CD4-positive, alpha-beta T cell (primary cell): Measurements from ENCODE around the gene ARHGAP27. TPM values are rescaled to one million over a fixed set of nuclear protein-coding genes. Genes with fewer than 3 reads are reported as not detected.
"Not testable (repeated sequence)": the region's sequence is repeated elsewhere in the genome, so short reads cannot be mapped to it uniquely, and the experiment has no call there.

Experiments
- ATAC-seq: fragments of 200-7000 bp; cut with Tn5 transposase; one replicate; pipeline ENCODE4 v1.10.0; 2022; ENCODE audit warnings: mild to moderate bottlenecking; ENCODE audit not compliant: poor library complexity
- CTCF ChIA-PET: fragments of 350-600 bp; sonication (Branson Sonifier 250); formaldehyde crosslinking; loops from one replicate; lab custom pipeline; 2021; ENCODE audit warnings: antibody characterized with exemption, inconsistent platforms; lab: Charles Lee
- POLR2A ChIA-PET: fragments of 350-600 bp; sonication (Branson Sonifier 250); formaldehyde crosslinking; loops from one replicate; lab custom pipeline; 2021; ENCODE audit warnings: antibody characterized with exemption, inconsistent platforms; lab: Charles Lee
- DNase-seq, 14 experiments: peaks; one replicate each; pipeline ENCODE4 v3.0.0-alpha.2; 2013 to 2020; ENCODE audit warnings: mixed read lengths in 2 of 14
- H3K27ac ChIP-seq, 2 donors: one replicate each; pipeline versions ENCODE4 v1.5.1 to v1.7.0; 2013; ENCODE audit warnings: low read length in 2 of 2, low read depth in 1 of 2, mild to moderate bottlenecking in 1 of 2
- H3K27me3 ChIP-seq, 2 experiments: 1 replicate in 1 of 2; 2 replicates in 1 of 2; pipeline versions ENCODE4 v1.6.1 to v1.7.0; 2013; ENCODE audit warnings: low read length in 2 of 2, control low read depth in 1 of 2, mild to moderate bottlenecking in 1 of 2, moderate library complexity in 1 of 2; ENCODE audit not compliant: insufficient read depth in 2 of 2, control insufficient read depth in 1 of 2
- H3K36me3 ChIP-seq: one replicate; pipeline ENCODE4 v1.6.1; 2013; ENCODE audit warnings: low read length, control low read depth; ENCODE audit not compliant: insufficient read depth
- H3K4me1 ChIP-seq: one replicate; pipeline ENCODE4 v1.6.1; 2013; ENCODE audit warnings: low read length, control low read depth; ENCODE audit not compliant: insufficient read depth
- H3K4me3 ChIP-seq: one replicate; pipeline ENCODE4 v1.5.1; 2013; ENCODE audit warnings: mild to moderate bottlenecking, low read length, moderate library complexity
- H3K9me3 ChIP-seq, 2 experiments: 1 replicate in 1 of 2; 2 replicates in 1 of 2; pipeline versions ENCODE4 v1.6.1 to v1.7.0; 2013; ENCODE audit warnings: low read length in 2 of 2, mild to moderate bottlenecking in 2 of 2, control low read depth in 1 of 2, moderate library complexity in 1 of 2; ENCODE audit not compliant: control insufficient read depth in 1 of 2, insufficient read depth in 1 of 2
- H3K27ac Mint-ChIP-seq: one replicate; pipeline ENCODE4 v1.8.0; 2020; ENCODE audit warnings: mixed read lengths
- H3K27me3 Mint-ChIP-seq: one replicate; pipeline ENCODE4 v1.8.0; 2021; ENCODE audit warnings: mixed read lengths
- H3K36me3 Mint-ChIP-seq: one replicate; pipeline ENCODE4 v1.8.0; 2021; ENCODE audit warnings: low read depth, mixed read lengths
- H3K4me1 Mint-ChIP-seq: one replicate; pipeline ENCODE4 v1.8.0; 2021; ENCODE audit warnings: low read depth, mixed read lengths
- H3K4me3 Mint-ChIP-seq: one replicate; pipeline ENCODE4 v1.8.0; 2020; ENCODE audit warnings: mild to moderate bottlenecking, mixed read lengths
- H3K9me3 Mint-ChIP-seq: one replicate; pipeline ENCODE4 v1.8.0; 2020; ENCODE audit warnings: mixed read lengths
- intact Hi-C, 2 experiments: fragments of 100-400 bp; cut with DNase I in 1 of 2; cut with micrococcal nuclease in 1 of 2; formaldehyde crosslinking; loops; one replicate each; pipeline versions ENCODE4 v1.15.1 to v1.9.0; 2023 to 2025; cut with DNase I, micrococcal nuclease
- total RNA-seq, 174 experiments: library from RNA in 2 of 174; stranded (reverse) in 2 of 174; gene quantifications; one replicate each; pipeline ENCODE4 v1.2.3 and lab custom pipeline; 2021 to 2026
- TF ChIP-seq, protein P1 (sequence below): fragments of 200-600 bp; IDR thresholded peaks from one replicate; pipeline ENCODE4 v1.8.0; 2022; ENCODE audit warnings: antibody characterized with exemption, mild to moderate bottlenecking

The ARHGAP27 gene
- total RNA-seq, 2 experiments from 2014 or later = 33.3 to 35.2 TPM

DNA sequence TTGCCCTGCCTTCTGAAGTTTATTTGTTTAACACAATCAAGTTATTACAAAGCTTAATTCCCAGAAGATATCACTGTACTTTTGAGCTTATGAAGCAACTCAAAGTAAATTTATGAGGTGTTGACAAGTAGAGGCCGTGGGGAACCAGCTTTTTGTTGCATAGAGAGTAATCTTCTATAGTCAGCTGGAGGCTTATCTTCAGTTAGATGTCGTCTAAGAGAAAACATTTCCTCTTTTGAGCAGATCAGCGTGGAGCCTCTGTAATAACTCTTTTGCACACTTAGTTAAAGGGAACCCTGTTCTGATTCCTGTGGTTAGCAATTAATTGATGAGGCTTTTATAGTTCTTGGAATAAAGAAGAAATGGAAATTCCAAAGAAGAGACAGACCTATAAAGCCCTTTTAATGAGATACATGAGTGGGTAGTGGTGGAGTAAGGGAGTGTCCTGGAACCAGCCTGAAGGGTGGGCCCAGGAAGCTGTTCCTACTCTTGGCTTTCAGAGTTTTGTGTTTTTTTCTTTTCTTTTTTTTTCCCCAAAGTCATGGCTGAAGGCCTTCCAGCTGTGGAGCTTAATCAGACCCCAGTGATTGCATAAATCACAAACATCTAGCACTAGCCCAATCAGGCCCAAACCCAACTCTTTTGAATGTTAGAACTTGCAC lies 87.0 kb downstream of the ARHGAP27 start:
- Mint-ChIP-seq H3K4me1 (no peaks in the 10 kb centered on the region), H3K4me3 (no peak overlapping the region), H3K27ac (no peak overlapping the region), H3K27me3 (no peaks in the 10 kb centered on the region), H3K9me3 (no peaks in the 10 kb centered on the region), H3K36me3 (no peaks in the 10 kb centered on the region)
- Histone ChIP-seq H3K27me3 (no peaks in the 10 kb centered on the region), H3K4me1 (no peaks in the 10 kb centered on the region), H3K27ac (no peak overlapping the region), H3K9me3 (no peaks in the 10 kb centered on the region), H3K36me3 (no peaks in the 10 kb centered on the region), H3K4me3 (no peak overlapping the region)
- ChIA-PET CTCF (interaction anchor here (1.6 kb wide), 1 partner anchor 40 kb away, joined by 3 read pairs; no protein-coding TSS in a partner anchor), POLR2A (no interaction called here)
- TF ChIP-seq, protein P1, sequence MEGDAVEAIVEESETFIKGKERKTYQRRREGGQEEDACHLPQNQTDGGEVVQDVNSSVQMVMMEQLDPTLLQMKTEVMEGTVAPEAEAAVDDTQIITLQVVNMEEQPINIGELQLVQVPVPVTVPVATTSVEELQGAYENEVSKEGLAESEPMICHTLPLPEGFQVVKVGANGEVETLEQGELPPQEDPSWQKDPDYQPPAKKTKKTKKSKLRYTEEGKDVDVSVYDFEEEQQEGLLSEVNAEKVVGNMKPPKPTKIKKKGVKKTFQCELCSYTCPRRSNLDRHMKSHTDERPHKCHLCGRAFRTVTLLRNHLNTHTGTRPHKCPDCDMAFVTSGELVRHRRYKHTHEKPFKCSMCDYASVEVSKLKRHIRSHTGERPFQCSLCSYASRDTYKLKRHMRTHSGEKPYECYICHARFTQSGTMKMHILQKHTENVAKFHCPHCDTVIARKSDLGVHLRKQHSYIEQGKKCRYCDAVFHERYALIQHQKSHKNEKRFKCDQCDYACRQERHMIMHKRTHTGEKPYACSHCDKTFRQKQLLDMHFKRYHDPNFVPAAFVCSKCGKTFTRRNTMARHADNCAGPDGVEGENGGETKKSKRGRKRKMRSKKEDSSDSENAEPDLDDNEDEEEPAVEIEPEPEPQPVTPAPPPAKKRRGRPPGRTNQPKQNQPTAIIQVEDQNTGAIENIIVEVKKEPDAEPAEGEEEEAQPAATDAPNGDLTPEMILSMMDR = no peak
- intact Hi-C loops = no loop called here
- no peak for ATAC-seq
- DNase-seq = no peak

DNA sequence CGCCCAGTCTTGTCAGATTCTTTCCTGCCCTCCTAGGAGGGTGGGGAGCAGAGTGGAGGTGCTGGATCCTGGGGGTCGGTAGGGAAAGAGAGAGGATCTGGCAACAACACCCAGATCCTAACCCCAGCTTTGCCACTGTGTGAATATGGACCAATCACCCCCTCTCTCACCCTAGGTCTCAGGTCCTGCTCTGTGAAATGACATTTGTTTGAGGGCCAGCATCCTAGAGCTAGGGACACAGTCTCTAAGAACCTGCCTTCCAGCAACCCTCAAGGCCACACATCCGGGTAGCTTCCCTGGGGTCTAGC lies 87.5 kb downstream of the ARHGAP27 start:
- POLR2A ChIA-PET = no interaction called here
- H3K27me3 Mint-ChIP-seq = no peaks in the 10 kb centered on the region
- no peaks in the 10 kb centered on the region for H3K9me3 ChIP-seq
- no peak overlapping the region for H3K4me3 Mint-ChIP-seq
- H3K36me3 ChIP-seq = no peaks in the 10 kb centered on the region
- ATAC-seq (no peak), DNase-seq (no peak)
- H3K4me1 ChIP-seq = no peaks in the 10 kb centered on the region
- H3K9me3 Mint-ChIP-seq = no peaks in the 10 kb centered on the region
- H3K4me3 ChIP-seq = no peak overlapping the region
- H3K27ac Mint-ChIP-seq = no peak overlapping the region
- TF ChIP-seq, protein P1 = no peak
- intact Hi-C loops = no loop called here
- H3K27me3 ChIP-seq = no peaks in the 10 kb centered on the region
- CTCF ChIA-PET = no interaction called here
- no peak overlapping the region for H3K27ac ChIP-seq
- no peaks in the 10 kb centered on the region for H3K4me1 Mint-ChIP-seq
- H3K36me3 Mint-ChIP-seq = no peaks in the 10 kb centered on the region

DNA sequence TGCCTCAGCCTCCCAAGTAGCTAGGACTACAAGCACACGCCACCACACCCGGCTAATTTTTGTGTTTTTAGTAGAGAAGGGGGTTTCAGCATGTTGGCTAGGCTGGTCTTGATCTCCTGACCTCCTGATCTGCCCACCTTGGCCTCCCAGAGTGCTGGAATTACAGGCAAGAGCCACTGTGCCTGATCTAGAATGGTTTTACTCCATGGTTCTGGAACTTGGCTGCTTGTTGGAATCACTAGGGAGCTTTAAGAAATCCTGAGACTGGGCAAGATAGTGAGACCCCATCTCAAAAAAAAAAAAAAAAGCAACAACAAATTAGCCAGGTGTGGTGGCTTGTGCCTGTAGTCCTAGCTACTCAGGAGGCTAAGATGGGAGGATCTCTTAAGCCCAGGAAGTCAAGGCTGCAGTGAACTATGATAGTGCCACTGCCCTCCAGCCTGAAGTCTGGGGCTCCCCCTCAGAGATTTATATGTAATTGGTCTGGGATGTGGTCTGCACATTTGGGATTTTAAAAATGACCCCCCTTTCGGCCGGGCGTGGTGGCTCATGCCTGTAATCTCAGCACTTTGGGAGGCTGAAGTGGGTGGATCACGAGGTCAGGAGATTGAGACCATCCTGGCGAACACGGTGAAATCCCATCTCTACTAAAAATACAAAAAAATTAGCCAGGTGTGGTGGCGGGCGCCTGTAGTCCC lies 88.6 kb downstream of the ARHGAP27 start:
- ATAC-seq, CTCF ChIA-PET, H3K4me3 ChIP-seq: not testable (repeated sequence)

More for the DNA sequence above, 88.6 kb downstream of the ARHGAP27 start:
- H3K36me3 ChIP-seq, H3K36me3 Mint-ChIP-seq, POLR2A ChIA-PET, H3K4me1 ChIP-seq, H3K27me3 Mint-ChIP-seq, H3K27me3 ChIP-seq, H3K4me3 Mint-ChIP-seq, DNase-seq, intact Hi-C loops, H3K27ac ChIP-seq, H3K27ac Mint-ChIP-seq, H3K9me3 ChIP-seq, H3K4me1 Mint-ChIP-seq, H3K9me3 Mint-ChIP-seq: not testable (repeated sequence)

Other genes with a start within 250 kb of the ARHGAP27 start
- gene FMNL1, start 211.0 kb downstream of the ARHGAP27 start, total RNA-seq = 100 to 1,000 TPM; 378 to 387 TPM
- gene SPATA32, start 170.8 kb downstream of the ARHGAP27 start, total RNA-seq = under 1 TPM; 0.20 to 0.27 TPM
- 10 to 100 TPM; 41.4 to 46.5 TPM for gene MAP3K14, start 115.8 kb downstream of the ARHGAP27 start, total RNA-seq
- 100 to 1,000 TPM; 108 to 118 TPM for gene PLEKHM1, start 57.9 kb upstream of the ARHGAP27 start, total RNA-seq